HL-60/S4 (cell line): ENCODE results near the gene CHST8.
"Not testable (repeated sequence)": the region's sequence is repeated elsewhere in the genome, so short reads cannot be mapped to it uniquely, and the experiment has no call there.

Experiments
- in situ Hi-C: fragments of 300-500 bp; cut with MboI; formaldehyde crosslinking; loops from 2 replicates; pipeline ENCODE4 v1.14.3; 2022; ENCODE audit warnings: low sequenced_read_pairs

CHST8 gene

DNA sequence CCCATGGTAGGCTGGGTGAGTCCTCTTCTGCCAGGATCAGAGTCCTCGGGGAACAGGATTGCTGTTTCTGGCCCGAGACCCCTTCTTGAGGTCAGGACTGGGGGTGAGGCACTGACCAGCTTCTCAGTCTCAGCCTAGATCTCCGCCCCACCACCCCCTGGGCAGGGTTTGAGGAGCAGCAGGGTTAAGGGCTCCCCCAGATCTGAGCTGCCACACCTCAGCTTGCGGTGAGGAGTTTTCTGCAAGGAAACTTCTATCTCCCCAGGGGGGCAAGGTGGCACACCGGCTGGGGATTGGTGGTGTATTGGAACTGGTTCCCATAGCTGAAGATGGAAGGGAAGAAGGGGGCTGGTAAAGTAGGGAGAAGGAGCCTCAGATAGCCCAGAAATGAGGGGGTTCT, 19.5 kb downstream of the CHST8 start:
- in situ Hi-C loops, result no loop called here

- in situ Hi-C loops, result no loop called here
These were observed 20.3 kb downstream of the CHST8 start for GRCh38 chr19:33641956-33642498.

DNA sequence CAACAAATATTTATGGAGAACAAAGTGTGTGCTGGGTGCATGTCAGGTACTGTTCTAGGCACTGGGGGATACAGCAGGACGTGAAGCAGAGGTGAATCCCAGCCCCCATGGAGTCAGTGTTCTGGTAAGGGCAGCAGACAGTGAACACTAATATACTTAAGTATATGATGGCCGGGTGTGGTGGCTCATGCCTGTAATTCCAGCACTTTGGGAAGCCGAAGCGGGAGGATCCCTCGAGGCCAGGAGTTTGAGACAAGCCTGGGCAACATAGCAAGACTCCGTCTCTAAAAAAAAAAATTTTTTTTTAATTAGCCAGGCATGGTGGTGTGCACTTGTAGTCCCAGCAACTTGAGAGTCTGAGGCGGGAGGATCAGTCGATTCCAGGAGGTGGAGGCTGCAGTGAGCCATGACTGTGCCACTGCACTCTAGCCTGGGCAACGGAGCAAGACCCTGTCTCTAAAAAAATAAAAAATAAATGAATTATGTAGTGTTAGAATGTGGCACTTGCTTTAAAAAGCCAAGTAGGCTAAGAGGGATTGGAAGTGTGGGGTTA, 22.6 kb downstream of the CHST8 start:
- in situ Hi-C loops, result no loop called here

DNA sequence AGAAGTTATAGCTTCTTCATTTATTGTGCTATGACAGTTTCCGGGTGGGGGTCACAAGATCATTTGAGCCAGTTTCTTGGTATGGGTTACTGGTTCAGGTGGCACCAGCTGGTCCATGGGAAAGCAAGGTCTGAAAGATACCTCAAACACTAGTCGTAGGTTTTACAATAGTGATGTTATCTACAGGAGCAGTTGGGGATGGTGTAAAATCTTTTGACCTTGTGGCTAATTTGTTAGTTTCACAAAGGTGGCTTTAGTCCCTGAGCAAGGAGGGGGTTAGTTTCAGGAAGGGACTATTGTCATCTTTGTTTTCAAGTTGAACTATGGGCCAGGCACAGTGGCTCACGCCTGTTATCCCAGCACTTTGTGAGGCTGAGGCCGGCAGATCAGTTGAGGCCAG, 24.6 kb downstream of the CHST8 start:
- in situ Hi-C loops, result no loop called here

GRCh38 chr19:33647146-33647545, 25.4 kb downstream of the CHST8 start:
- in situ Hi-C loops, result no loop called here

- in situ Hi-C loops, result no loop called here
These were observed 28.0 kb downstream of the CHST8 start for GRCh38 chr19:33649627-33650305.

DNA sequence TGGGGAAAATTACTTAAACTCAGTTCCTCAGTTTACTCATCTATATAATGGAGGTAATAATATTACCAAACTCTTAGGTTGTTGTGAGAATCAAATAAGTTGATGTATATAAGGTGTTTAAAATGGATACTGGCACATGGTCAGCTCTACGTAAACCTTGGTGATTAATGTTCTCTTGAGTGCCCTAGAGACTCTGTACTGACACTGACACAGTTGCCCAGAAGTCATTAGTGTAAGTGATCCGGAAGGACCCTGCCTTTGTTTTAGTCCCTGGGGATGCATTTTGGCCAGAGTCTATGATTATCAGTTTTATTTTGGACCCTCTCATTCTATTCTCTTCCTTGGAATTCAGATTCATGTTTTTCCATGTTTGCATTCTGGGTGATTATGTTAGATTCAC, 31.9 kb downstream of the CHST8 start:
- in situ Hi-C loops, result no loop called here

GRCh38 chr19:33654840-33655508, 33.2 kb downstream of the CHST8 start:
- in situ Hi-C loops, result no loop called here

- in situ Hi-C loops, result no loop called here
These were observed 38.1 kb downstream of the CHST8 start for GRCh38 chr19:33659835-33660234.

- in situ Hi-C loops, result no loop called here
These were observed 38.8 kb downstream of the CHST8 start for GRCh38 chr19:33660410-33661124.

DNA sequence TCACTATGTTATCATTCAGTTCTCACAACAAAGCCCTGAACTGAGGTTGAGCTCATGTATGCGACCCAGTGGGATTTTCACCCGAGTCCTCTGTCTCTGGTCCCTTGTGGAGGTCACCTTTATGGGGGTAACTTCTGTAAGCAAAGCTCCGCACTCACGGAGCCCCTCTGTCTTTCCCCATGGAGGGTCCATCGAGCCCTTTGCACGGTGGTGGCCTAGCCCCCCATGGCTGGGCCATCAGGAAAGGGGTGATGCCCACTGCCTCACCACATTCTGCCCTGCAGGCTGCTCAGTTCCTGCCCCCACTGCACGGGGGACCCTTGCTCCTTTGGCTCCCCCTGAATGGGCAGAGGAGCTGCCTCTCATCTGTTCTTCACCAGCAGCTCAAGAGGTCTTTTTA, 39.6 kb downstream of the CHST8 start:
- in situ Hi-C loops, result no loop called here

GRCh38 chr19:33662391-33663092, 40.8 kb downstream of the CHST8 start:
- in situ Hi-C loops, result no loop called here

DNA sequence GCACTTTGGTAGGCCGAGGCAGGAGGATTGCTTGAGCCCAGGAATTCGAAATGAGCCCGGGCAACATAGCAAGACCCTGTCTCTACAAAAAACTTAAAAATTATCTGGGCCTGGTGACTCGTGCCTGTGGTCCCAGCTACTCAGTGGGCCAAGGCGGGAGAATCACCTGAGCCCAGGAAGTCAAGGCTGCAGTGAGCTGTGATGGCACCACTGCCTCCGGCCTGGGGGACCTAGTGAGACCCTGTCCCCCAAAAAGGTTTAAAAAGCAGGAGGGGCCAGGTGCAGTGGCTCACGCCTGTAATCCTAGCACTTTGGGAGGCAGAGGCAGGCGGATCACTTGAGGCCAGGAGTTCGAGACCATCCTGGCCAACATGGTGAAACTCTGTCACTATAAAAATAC, 41.6 kb downstream of the CHST8 start:
- in situ Hi-C loops, result not testable (repeated sequence)

DNA sequence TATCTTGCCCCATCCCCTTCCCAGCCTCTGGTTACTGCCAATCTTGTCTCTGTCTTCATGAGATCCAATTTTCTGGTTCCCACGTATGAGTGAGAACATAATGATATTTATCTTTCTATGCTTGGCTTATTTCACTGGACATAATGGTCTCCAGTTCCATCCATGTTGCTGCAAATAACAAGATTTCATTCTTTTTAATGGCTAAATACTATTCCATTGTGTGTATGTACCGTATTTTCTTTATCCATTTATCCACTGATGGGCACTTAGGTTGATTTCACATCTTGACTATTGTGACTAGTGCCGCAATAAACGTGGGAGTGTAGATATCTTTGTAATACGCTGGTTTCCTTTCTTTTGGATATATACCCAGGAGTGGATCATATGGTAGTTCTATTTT, 43.0 kb downstream of the CHST8 start:
- in situ Hi-C loops, result no loop called here

DNA sequence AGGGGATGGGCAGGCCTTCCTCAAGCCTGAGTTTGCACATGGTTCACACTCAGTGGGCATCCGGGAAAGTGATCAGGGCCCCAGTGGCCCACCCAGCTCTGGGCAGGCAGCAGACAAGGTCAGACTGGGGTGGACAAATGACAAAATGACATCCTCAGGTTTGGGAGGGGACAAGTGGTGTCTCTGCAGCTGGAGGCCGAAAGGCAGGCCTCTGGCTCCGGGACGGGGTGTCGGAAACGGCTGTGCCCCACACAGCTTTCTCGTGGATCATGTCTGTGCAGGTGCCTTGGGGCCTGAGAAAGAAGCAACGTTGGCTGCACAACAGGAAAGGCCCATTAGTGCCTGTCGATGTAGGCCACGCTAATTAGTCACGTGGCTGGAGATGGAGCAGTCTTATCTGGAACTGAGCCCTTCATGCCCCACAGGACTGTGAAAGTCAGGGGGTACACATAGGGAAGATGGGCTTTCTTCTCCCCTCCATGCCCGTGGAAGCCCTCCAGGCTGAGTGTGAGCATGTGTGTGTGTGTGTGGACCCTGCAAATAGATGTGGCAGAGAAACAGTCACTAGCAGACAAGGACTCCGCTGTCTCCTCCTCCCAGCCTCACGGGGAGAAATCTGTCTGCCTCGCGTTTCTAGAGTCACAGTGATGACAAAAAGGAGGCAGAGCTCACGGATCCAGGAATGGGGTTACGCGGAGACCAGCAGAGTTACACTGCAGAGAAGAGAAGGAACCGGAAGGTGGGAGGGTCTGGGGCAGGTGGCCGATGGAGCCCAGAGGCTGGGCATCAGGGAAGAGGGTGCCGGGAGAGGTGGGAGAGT, 44.2 kb downstream of the CHST8 start:
- in situ Hi-C loops, result no loop called here

DNA sequence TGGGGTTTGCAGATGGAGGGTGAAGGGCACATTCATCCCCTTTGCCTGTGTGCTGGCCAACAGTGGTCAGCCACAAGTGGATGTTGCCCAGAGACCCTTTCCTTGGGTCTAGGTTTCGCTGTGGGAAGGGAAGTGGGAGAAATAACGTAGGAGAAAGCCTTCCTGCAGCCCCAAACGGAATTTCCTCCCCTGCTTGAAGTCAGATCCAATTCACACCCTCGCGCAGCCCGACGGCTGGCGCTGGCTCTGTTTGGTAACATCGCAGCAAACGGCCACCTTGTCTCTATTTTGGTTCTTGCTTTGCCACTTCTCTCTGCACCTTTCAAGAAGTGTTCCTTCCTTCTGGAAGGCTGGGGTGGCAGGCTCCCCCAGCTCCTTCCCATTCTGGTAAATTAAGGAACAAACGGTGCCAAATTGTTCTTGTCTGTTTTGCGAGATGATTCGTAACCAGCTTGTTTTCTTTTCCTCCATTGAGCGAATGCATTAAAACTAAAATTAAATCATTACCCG, 45.4 kb downstream of the CHST8 start:
- in situ Hi-C loops, result no loop called here

- in situ Hi-C loops, result no loop called here
These were observed 46.1 kb downstream of the CHST8 start for GRCh38 chr19:33667881-33668280.

DNA sequence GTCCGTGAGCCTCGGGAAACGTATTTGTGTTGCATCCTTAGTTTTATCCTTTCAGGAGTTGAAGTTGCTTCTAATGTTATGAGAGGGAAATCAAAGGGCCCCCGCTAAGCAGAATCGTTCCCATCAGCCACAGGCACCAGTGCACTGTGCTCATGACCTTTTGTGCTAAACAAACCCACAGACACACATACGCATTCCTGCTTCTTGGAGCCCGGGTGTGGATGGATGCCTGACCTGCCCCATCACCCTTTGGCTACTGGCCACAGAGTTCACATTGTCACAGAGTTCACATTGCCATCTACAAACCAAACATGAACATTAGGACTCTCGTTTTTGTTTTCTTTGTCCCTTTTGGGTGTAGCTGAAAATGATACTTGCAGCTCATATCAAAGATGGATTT, 47.2 kb downstream of the CHST8 start:
- in situ Hi-C loops, result no loop called here

- in situ Hi-C loops, result no loop called here
These were observed 47.6 kb downstream of the CHST8 start for GRCh38 chr19:33669376-33669775.

GRCh38 chr19:33670398-33670797, 48.6 kb downstream of the CHST8 start:
- in situ Hi-C loops, result no loop called here
